ENCODE measurements around the gene CCDC27.

CCDC27 gene

DNA sequence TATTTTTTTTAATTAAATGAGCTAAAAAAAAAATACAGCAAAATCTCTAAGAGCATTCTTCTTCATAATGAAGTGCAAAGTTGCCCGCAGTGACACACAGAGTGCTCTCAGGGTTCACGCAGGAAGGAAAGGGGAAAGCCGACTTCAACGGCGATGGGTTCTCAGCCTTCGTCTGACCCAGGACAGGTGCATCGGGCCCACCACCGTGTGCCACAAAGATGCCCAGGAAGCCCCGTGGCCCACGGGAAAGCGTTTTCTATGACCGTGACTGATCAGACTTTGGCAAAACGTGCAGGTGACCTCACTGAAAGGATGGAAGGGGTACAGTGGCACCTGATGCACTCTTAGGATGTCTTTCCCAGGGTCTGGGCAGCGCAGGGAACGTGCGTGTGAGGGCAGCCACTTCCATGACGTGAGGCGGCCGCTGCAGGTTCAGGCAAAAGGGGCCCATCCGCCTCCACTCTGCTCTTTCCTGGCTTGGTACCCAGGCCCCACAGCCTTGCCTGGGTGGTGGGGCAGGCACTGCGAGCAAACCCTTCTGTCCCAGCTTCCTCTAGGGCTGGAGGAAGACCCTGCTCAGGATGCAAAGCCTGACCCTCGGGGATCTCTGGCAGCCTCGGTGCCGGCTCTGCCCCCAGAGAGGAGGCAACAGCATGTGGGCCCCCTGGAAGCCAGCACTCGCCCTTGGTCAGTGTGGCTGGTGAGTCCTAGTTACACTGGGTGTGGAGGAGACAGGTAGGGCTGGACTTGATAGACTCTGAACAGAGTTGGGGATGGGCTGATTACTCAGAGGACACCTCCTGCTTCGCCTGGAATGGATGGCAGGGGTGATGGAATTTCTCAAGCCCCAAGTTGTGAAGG lies 35.7 kb downstream of the CCDC27 start:
- CTCF ChIA-PET = interaction anchor here (1.3 to 1.7 kb wide), 3 partner anchors 8 to 14 kb away, joined by 5 to 10 read pairs (median 6); partner anchors contain the start of gene LRRC47
- DNase-seq (ENCODE audit: extremely low spot score) = no peak
- TF ChIP-seq, protein P1, sequence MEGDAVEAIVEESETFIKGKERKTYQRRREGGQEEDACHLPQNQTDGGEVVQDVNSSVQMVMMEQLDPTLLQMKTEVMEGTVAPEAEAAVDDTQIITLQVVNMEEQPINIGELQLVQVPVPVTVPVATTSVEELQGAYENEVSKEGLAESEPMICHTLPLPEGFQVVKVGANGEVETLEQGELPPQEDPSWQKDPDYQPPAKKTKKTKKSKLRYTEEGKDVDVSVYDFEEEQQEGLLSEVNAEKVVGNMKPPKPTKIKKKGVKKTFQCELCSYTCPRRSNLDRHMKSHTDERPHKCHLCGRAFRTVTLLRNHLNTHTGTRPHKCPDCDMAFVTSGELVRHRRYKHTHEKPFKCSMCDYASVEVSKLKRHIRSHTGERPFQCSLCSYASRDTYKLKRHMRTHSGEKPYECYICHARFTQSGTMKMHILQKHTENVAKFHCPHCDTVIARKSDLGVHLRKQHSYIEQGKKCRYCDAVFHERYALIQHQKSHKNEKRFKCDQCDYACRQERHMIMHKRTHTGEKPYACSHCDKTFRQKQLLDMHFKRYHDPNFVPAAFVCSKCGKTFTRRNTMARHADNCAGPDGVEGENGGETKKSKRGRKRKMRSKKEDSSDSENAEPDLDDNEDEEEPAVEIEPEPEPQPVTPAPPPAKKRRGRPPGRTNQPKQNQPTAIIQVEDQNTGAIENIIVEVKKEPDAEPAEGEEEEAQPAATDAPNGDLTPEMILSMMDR (IDR thresholded peaks at IDR 0.05; ENCODE audit: control extremely low read depth, extremely low read depth, low read depth, missing control alignments) = no peak
- POLR2A ChIA-PET = no interaction called here

DNA sequence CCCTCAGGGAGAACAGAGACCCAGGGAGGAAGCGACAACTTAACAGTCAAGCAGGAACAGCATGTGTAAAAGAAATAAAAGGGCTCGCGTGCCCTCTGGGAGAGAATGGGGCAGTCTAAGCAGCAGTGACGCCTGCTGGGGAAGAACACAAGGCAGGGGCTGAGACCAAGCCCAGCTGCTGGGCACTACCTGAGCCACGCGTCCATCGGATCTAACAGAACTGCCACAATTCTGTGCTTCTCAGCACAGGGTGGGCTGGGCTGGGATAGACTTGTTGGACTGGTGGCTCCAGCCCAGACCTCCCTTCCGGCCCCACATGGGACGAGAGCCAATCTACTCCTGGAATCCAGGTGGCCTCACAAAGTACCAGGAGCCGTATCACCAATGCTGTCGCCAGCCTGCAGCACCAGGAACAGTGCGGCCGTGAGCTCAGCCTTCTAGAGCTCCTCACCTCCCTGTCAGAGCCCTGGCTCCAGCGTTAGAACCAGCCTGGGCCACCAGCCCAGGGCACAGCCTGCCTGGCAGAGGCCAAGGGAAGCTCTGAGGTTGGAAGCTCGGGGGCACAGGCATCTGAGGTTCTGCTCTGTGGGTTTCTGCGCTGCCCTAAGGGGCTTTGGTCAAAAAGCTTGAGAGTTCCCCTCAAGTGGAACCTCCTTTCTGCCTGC lies 36.6 kb downstream of the CCDC27 start:
- TF ChIP-seq, protein P1 (IDR thresholded peaks at IDR 0.05; ENCODE audit: control extremely low read depth, extremely low read depth, low read depth, missing control alignments) = no peak
- POLR2A ChIA-PET = no interaction called here
- no peak for DNase-seq (ENCODE audit: extremely low spot score)
- CTCF ChIA-PET = interaction anchor here (1.4 kb wide), 1 partner anchor 13 kb away, joined by 4 read pairs; no protein-coding TSS in a partner anchor

DNA sequence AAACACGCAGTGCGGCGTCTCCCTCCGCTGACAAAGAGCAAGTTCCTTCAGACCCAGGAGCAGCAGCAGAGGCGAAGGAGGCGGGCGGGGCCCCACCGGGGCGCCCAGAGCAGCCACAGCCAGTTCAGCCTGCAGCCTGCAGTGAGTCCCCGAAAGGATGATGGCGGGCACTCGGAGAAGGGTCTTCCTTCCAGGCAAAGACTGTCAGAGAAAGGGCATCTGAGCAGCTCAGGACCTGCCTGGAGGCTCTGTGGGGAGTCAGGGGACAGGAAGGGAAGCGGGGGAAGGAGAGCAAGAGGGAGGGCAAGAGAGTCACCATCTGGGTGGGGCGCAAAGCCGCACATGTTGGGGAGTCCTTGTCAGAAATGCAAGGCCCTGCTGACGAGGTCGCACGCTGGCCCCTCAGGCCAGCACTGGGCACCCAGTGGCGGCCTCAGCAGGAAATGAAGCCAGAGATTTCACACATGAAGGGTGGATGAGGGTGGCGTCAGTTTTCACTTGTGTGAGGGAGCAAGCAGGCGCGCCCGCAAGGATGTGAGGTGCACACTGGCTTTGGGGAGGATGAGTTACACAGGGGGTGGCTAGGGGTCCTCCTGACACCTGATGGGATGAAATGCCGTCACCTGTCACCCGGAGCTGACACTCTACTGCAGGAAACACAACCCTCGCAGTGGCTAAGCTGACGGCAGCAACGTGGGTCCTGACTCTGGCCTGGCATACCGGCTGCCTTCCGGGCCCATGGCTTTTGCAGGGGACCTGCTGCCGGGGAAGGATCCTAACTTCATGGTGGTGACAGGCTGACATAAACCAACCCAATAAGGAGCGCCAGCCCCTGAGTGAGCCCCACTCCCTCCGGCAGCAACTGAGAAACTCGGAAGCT lies 37.4 kb downstream of the CCDC27 start:
- POLR2A ChIA-PET = no interaction called here
- CTCF ChIA-PET = interaction anchor here (1.4 kb wide), 1 partner anchor 14 kb away, joined by 4 read pairs; no protein-coding TSS in a partner anchor
- DNase-seq (ENCODE audit: extremely low spot score) = no peak
- TF ChIP-seq, protein P1 (IDR thresholded peaks at IDR 0.05; ENCODE audit: control extremely low read depth, extremely low read depth, low read depth, missing control alignments) = no peak

DNA sequence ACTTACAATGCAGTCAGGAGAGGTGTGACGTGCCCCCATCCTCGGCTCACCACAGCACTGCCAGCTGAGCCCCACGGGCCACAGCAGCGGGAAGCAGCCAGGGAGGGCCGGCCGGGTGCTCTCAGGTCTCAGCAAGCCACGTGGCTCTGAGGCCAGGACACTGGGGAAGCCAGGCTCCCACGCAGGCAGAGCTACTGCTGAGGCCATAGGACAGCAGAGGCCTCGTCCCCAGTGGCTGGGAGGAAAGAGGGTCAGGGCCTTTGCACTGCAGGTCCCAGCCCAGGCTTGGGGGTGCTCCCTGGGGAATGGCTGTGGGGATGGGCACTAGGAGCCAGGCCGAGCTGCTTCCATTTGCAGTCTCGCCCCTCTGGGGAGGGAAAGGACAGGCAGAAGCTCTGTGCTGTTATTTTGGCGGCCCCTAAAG lies 38.3 kb downstream of the CCDC27 start:
- CTCF ChIA-PET = no interaction called here

DNA sequence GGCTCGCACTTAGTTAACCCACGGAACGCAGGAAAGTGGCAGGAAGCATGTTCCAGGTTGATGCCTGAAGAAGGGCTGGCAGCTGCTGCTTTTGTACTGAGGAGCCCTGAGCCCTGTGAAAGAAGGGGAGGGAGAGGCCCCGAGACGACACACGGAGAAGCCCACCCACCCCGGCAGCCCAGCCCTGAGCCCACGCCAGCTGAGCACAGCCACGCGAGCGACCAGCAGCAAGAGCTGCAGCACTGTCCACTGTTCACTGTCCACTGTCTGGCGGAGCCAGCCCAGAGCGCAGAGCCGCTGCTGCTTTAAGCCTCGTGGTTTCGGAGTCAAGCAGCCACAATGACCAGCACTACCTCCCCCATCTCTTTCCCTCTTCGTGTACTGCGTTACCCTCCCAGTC lies 38.7 kb downstream of the CCDC27 start:
- TF ChIP-seq, protein P1 (IDR thresholded peaks at IDR 0.05; ENCODE audit: control extremely low read depth, extremely low read depth, low read depth, missing control alignments) = no peak
- CTCF ChIA-PET = no interaction called here
- POLR2A ChIA-PET = no interaction called here
- DNase-seq (ENCODE audit: extremely low spot score) = no peak

More for the DNA sequence above, 38.3 kb downstream of the CCDC27 start:
- TF ChIP-seq, protein P1 (IDR thresholded peaks at IDR 0.05; ENCODE audit: control extremely low read depth, extremely low read depth, low read depth, missing control alignments) = no peak
- POLR2A ChIA-PET = no interaction called here
- no peak for DNase-seq (ENCODE audit: extremely low spot score)

Measured in GM10248 (cell line).